ENCODE measurements around the gene WNT5B.

The WNT5B gene

GRCh38 chr12:1639538-1639937 is 10.5 kb downstream of the WNT5B start:
- ChIA-PET CTCF (interaction anchor here (8.2 to 8.3 kb wide), 2 partner anchors 15 to 152 kb away, joined by 95 to 106 read pairs; no protein-coding TSS in a partner anchor), POLR2A (no interaction called here)
- DNase-seq (ENCODE audit: extremely low spot score): no peak
- no peak for TF ChIP-seq CTCF (IDR thresholded peaks at IDR 0.05; ENCODE audit: control extremely low read depth, extremely low read depth, low read depth, missing control alignments)

- ChIA-PET POLR2A (no interaction called here), CTCF (interaction anchor here (1.8 to 8.3 kb wide), 3 partner anchors 14 to 299 kb away, joined by 9 to 106 read pairs (median 95); no protein-coding TSS in a partner anchor)
- no peak for DNase-seq (ENCODE audit: extremely low spot score)
- TF ChIP-seq CTCF (IDR thresholded peaks at IDR 0.05; ENCODE audit: control extremely low read depth, extremely low read depth, low read depth, missing control alignments): no peak
Observed at GRCh38 chr12:1640328-1641234, 11.6 kb downstream of the WNT5B start.

GRCh38 chr12:1642513-1642912 is 13.5 kb downstream of the WNT5B start:
- no peak for TF ChIP-seq CTCF (IDR thresholded peaks at IDR 0.05; ENCODE audit: control extremely low read depth, extremely low read depth, low read depth, missing control alignments)
- POLR2A ChIA-PET: no interaction called here
- no peak for DNase-seq (ENCODE audit: extremely low spot score)
- CTCF ChIA-PET: interaction anchor here (2.3 to 20.3 kb wide), 3 partner anchors 9 to 147 kb away, joined by 16 to 627 read pairs (median 30); no protein-coding TSS in a partner anchor

GRCh38 chr12:1643043-1643442 is 14.0 kb downstream of the WNT5B start:
- ChIA-PET POLR2A (no interaction called here), CTCF (interaction anchor here (2.3 to 20.3 kb wide), 3 partner anchors 10 to 146 kb away, joined by 16 to 627 read pairs (median 30); no protein-coding TSS in a partner anchor)
- TF ChIP-seq CTCF (IDR thresholded peaks at IDR 0.05; ENCODE audit: control extremely low read depth, extremely low read depth, low read depth, missing control alignments): no peak

GRCh38 chr12:1643905-1644533 is 15.0 kb downstream of the WNT5B start:
- CTCF ChIA-PET: interaction anchor here (2.3 to 20.3 kb wide), 3 partner anchors 9 to 145 kb away, joined by 16 to 627 read pairs (median 30); no protein-coding TSS in a partner anchor
- POLR2A ChIA-PET: no interaction called here
- no peak for DNase-seq (ENCODE audit: extremely low spot score)
- no peak for TF ChIP-seq CTCF (IDR thresholded peaks at IDR 0.05; ENCODE audit: control extremely low read depth, extremely low read depth, low read depth, missing control alignments)

More at GRCh38 chr12:1643043-1643442, 14.0 kb downstream of the WNT5B start:
- no peak for DNase-seq (ENCODE audit: extremely low spot score)

All from GM10248 (cell line).